Jurkat, Clone E6-1 (cell line): ENCODE results near the gene IRX2.
A peak's percentile ranks its signal among the peaks of the same experiment; 100 is the strongest.

Experiments
- DNase-seq: peaks from one replicate; pipeline ENCODE4 v3.0.0-alpha.2; 2011; ENCODE audit warnings: low read depth, low spot score
- H3K4me3 ChIP-seq: 2 replicates; pipeline ENCODE4 v1.5.1; 2011; ENCODE audit warnings: mild to moderate bottlenecking, low read length, control low read depth, moderate library complexity

The IRX2 gene

DNA sequence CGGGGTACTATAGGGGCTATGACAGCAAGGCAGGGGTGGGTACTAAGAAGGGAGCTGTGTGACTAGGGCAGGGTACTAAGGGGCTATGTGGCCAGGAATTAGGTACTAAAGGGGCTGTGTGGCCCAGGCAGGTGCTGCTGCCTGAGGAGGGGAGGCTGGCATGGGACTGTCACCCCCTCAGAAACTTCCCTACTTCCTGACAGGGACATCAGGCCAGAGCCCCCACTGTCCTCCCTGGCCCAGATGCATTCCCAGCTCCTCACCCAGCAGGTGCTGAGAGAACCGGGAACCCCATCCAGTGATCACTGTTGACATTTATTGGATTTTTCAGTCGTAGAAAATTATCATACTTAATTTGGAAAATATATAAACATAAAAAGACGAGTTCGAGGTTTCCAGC, 26.6 kb downstream of the IRX2 start:
- no peak overlapping the region for H3K4me3 ChIP-seq
- no peak for DNase-seq

- no peak for DNase-seq
- no peak overlapping the region for H3K4me3 ChIP-seq
Observed at GRCh38 chr5:2724031-2724581, 27.4 kb downstream of the IRX2 start.

DNA sequence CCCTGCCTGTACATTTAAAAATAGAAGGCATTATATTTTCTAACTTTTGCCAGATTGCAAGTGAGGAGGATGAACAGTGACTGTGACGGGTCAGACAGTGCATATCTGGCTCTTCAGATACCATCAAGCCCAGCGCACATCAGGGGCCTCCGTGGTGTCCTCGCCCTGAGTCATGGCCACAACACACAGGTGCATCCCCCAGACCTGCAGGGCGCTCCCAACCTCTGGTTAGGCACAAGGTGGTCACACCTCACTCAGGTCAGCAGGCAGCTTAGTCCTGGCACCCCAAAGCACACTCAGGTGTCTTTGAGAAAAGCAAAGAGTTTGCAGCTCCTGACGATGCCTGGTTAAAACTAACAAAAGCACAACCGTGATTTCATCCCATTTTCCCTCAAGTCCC, 28.6 kb downstream of the IRX2 start:
- DNase-seq, result no peak
- H3K4me3 ChIP-seq, result no peak overlapping the region

- H3K4me3 ChIP-seq, result no peak overlapping the region
- DNase-seq, result no peak
Observed at GRCh38 chr5:2721385-2722138, 29.9 kb downstream of the IRX2 start.

GRCh38 chr5:2719332-2719731, 32.1 kb downstream of the IRX2 start:
- no peak overlapping the region for H3K4me3 ChIP-seq
- no peak for DNase-seq

DNA sequence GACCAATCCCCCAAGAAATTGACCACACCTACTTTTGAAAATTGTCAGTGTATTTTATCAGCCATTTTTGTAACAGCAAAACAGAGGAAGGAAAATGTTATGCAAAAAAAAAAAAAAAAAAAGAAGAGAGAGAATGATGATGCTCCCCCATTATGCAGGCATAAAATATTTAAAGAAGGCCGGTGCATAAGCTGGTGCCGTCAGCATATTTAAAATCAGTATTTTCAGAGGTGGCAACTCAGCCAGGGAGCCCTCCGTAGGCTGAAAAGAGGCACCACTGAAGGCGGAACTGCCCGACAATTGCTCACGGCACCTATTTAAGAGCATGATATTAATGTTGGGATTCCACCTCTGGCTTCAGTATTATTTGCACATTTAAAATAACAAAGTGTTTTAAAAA, 33.4 kb downstream of the IRX2 start:
- DNase-seq, result no peak
- H3K4me3 ChIP-seq, result no peak overlapping the region

DNA sequence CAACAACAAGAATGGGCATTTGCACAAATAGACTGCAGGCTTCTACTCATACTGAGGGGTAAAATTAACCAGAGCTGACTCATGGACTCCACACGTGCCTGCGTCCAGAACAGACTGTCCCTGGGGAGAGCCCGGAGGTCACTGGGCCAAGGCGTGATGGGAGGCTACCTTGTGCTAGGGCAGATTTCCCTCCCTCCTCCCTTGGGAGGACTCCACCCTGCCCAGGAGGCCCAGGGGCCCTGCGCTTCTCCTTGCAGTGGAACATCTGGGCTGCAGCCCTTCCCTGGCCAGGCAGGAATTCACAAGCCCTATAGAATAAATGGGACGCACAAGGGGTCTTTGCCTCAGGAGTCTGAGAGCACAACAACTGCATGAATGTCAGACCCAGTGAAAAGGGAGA, 35.6 kb downstream of the IRX2 start:
- no peak overlapping the region for H3K4me3 ChIP-seq
- DNase-seq, result no peak

GRCh38 chr5:2714805-2715204, 36.7 kb downstream of the IRX2 start:
- no peak overlapping the region for H3K4me3 ChIP-seq
- DNase-seq, result no peak

DNA sequence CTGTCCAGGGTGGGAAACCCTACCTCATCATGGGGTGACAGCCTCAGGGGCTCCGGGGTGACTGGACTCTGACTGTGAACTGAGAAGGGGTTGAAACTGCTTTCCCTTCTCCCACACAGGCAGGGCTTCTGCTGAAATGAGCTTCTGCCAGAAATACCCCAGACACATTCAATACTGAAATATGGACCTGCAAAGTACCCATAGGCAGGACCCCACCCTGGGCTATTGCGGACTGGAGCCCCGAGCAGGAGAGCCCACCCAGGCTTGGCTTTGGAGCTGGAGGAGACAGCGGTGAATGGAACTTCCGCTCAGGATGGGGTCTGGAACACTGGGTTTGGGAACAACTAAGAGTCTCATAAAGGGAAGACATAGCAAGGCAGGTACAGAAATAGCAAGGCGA, 37.5 kb downstream of the IRX2 start:
- no peak for DNase-seq
- H3K4me3 ChIP-seq, result no peak overlapping the region

DNA sequence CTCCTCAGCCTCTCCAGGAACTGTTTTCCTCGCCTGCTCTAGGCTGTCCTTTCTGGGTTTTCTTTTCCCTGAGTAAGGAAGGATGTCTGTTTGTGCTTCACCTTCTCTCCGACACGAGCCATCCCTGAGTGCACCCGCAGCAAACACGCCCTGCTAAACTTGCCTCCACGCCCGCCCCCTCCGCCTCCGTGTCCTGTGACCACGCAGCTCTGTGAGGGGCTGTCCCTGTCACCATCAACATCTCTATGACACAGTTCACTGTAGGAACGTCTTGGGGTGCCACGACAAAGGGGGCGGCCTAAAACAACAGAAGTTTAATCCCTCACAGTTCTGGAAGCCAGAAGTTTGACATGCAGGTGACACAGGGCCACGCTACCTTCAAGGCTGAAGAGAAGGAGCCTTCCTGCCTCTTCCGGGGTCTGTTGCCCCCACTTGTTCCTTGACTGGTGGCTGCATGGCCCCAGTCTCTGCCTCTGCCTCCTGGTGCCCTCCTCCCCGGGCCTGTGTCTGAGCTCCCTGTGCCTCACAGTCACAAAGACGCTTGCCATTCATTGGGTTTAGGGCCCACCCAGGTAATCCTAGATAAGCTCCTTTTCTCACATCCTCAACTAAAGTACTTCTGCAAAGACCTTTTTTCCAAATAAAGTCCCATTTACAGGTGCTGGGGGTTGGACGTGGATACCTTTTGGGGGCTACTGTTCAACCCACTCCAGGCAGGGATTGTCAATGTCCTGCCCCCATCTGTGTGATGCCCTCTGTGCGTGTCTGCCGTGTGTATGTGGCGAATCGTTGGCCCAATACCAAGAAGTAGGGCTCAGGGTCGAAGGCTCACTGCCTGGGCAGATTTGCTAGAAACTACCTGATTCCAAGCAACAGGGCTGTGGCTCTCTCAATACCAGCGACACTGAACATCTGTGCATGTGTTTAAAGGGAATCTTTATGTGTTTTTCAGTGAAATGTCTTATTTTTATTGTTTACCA, 39.7 kb downstream of the IRX2 start:
- H3K4me3 ChIP-seq, result no peak overlapping the region

DNA sequence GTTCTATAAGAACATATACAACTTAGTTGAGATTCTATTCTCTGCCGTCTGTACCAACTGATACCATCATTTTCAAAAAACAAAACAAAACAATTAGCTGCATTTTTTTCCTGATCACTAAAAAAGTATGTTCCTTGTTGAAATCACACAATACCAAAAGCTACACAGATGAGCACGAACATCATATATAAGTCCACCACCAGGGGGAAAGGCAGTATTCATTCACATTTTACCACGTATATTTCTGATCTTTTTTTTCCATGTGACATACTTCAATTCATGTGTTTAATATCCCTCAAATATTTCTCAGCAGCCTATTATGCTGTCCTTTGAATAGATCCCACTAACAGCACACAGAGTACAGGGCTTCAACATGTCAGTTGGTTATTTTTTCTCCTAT, 40.6 kb downstream of the IRX2 start:
- H3K4me3 ChIP-seq, result no peak overlapping the region
- DNase-seq, result peak; percentile 27

More for the DNA sequence above, 39.7 kb downstream of the IRX2 start:
- no peak for DNase-seq

- DNase-seq, result no peak
- no peak overlapping the region for H3K4me3 ChIP-seq
Observed at GRCh38 chr5:2709976-2710689, 41.3 kb downstream of the IRX2 start.

DNA sequence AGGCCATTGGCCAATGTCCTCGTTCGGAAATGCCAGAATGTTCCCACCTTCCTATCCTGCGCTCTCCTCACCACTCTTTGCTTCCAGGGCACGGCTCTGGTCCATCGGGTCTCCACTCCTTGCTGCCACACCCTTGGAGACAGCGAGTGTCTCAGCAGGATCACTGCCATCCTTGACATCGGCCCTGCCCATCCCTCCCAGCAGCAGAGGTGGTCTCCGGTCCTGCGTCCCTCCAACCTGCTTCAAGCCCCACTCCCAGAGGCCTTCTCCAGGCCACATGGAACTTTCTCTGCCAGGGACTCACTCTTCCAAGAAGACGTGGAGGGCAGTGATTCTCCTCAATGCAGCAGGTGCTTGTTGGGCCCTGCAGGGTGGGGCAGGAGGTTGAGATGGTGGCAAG, 42.7 kb downstream of the IRX2 start:
- DNase-seq, result no peak
- H3K4me3 ChIP-seq, result no peak overlapping the region

- no peak overlapping the region for H3K4me3 ChIP-seq
- DNase-seq, result no peak
Observed at GRCh38 chr5:2708132-2708531, 43.3 kb downstream of the IRX2 start.

DNA sequence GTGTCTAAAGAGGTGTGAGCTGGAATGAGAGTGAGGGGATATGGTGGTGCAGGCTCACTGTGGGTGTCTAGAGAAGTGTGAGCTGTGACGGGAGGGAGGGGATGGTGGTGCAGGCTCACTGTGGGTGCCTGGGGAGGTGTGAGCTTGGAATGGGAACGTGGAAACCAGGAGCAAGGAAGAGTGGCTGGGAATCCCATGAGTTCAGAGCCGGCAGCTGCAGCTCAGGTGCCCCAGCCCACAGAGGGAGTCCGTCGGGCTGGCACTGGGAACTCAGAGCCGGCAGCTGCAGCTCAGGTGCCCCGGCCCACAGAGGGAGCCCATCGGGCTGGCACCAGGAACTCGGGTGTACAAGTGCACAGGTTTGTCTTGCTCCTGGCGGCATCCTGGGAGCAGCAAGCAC, 45.6 kb downstream of the IRX2 start:
- no peak overlapping the region for H3K4me3 ChIP-seq
- no peak for DNase-seq

GRCh38 chr5:2704806-2705645, 46.5 kb downstream of the IRX2 start:
- DNase-seq, result no peak
- H3K4me3 ChIP-seq, result no peak overlapping the region

GRCh38 chr5:2704111-2704510, 47.4 kb downstream of the IRX2 start:
- DNase-seq, result no peak
- no peak overlapping the region for H3K4me3 ChIP-seq

DNA sequence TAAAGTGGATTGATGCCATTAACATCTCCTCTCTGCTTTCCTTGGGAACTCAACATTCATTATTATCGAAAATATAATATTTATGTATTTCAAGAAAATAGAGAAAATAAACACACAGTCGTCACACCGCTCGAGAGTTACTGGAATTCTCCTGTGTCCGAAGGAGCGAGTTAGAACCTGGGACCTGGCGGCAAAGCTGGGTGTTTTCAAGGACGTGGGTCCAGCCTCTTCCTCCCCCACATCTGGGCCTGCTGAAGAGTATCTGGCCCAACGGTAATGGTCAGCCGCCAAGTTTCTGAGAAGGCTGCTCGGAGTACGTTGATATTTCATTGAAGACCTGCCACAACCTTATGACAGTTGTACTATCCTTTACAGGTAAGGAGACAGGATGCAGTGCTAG, 47.9 kb downstream of the IRX2 start:
- no peak overlapping the region for H3K4me3 ChIP-seq
- no peak for DNase-seq

DNA sequence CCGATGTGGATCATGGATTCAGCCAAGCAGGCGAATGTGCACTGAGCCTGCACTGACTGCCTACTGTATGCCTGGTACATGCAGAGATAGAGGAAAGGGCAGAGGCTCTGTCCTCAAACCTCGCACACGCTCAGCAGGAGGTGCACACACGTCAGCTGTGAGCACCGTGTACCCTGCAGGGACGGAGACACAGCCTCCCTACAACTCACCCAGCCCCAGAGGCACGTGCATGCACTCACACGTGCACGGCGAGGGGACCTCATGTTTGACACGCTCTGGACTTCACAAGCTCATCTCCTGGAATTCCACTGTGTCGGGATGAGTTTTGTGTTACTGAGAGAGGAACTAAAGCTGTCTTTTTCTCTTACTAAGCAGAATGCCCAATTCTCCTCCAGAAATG, 48.4 kb downstream of the IRX2 start:
- no peak for DNase-seq
- no peak overlapping the region for H3K4me3 ChIP-seq
